Aorta (tissue), 5 donors: ENCODE measurements around the gene SNX24. TPM values are rescaled to one million over a fixed set of nuclear protein-coding genes. Genes with fewer than 3 reads are reported as not detected.

ENCODE experiments used
- ATAC-seq: fragments of 200-7000 bp; cut with Tn5 transposase; one replicate; pipeline ENCODE4 v1.9.1; 2022; ENCODE audit warnings: moderate library complexity; ENCODE audit not compliant: low FRiP score
- DNase-seq, 2 donors: peaks; one replicate each; pipeline ENCODE4 v3.0.0-alpha.2; 2020
- H3K27ac ChIP-seq, 2 donors: one replicate each; pipeline ENCODE4 v1.5.1; 2013; ENCODE audit warnings: low read length in 2 of 2, mild to moderate bottlenecking in 2 of 2, moderate library complexity in 2 of 2, control low read depth in 1 of 2, inconsistent platforms in 1 of 2, low read depth in 1 of 2
- H3K27me3 ChIP-seq, 2 donors: one replicate each; pipeline ENCODE4 v1.6.1; 2013; ENCODE audit warnings: control low read depth in 1 of 2, low read length in 1 of 2, mild to moderate bottlenecking in 1 of 2, moderate library complexity in 1 of 2; ENCODE audit not compliant: insufficient read depth in 2 of 2, control insufficient read depth in 1 of 2
- H3K36me3 ChIP-seq, 2 donors: one replicate each; pipeline ENCODE4 v1.6.1; 2013; ENCODE audit warnings: control low read depth in 1 of 2, low read length in 1 of 2, mild to moderate bottlenecking in 1 of 2; ENCODE audit not compliant: insufficient read depth in 2 of 2, control insufficient read depth in 1 of 2
- H3K4me1 ChIP-seq, 2 donors: one replicate each; pipeline ENCODE4 v1.6.1; 2013; ENCODE audit warnings: low read length in 2 of 2, control low read depth in 1 of 2, mild to moderate bottlenecking in 1 of 2, moderate library complexity in 1 of 2; ENCODE audit not compliant: insufficient read depth in 2 of 2, control insufficient read depth in 1 of 2
- H3K4me3 ChIP-seq, 2 donors: one replicate each; pipeline ENCODE4 v1.5.1; 2013; ENCODE audit warnings: low read length in 2 of 2, control low read depth in 1 of 2, mild to moderate bottlenecking in 1 of 2
- H3K9me3 ChIP-seq: one replicate; pipeline ENCODE4 v1.6.1; 2013; ENCODE audit warnings: mild to moderate bottlenecking, low read length; ENCODE audit not compliant: control insufficient read depth
- WGBS, 2 donors: extraction: QIAGEN DNeasy Blood & Tissue Kit; methylation state at CpG; one replicate each; pipeline ENCODE4 v1.1.7; 2013; 5-methylcytosine and 5-hydroxymethylcytosine counted together
- intact Hi-C, 2 donors: fragments of 100-400 bp; cut with DNase I; formaldehyde crosslinking; loops; one replicate each; pipeline versions ENCODE4 v1.14.2 to v1.15.0; 2022
- polyA plus RNA-seq, 2 donors: library from polyadenylated mRNA; stranded (reverse); fragments of 200-250 nt; gene quantifications; one replicate each; pipeline ENCODE4 v1.2.3, GENCODE V29; 2013
- total RNA-seq, 2 donors: library from RNA; stranded (reverse); fragmentation: NEBNext Ultra II Directional; extraction: Animal tissue kit (Norgen Biotek cat#: 25700); gene quantifications; one replicate each; pipeline ENCODE4 v1.2.1, GENCODE V29; 2021
- donor health status: healthy with polysubstance abuse.
- donor health status: Bipolar disorder and iron deficiency.
- donor health status: DM: no; HTN: no; CAD: no.
- donor health status: DM: no; HTN: no; CAD: no.
- donor health status: DM: yes; HTN: yes; CAD: no.

SNX24 gene
- total and polyA plus RNA-seq, 4 donors = 12.0 to 21.0 (median 16.9) TPM

DNA sequence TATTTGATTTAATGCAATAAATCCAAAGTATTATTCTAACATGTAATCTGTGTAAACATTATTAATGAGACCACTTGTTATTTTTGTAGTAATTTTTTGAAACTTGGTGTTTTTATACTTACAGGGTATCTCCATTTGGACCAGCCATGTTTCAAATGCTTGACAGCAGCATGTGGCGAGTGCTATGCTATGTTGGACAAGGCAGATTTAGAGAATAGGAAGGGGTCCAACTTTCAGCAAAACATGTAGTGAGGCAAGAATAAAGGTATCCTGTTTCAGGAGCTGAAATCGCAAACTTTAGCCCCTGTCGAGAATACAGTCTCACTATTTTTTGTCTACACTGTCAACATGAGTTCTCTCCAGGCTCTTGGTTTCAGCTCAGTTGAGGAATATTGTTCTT, 33.7 kb downstream of the SNX24 start:
- intact Hi-C loops = no loop called here
- H3K9me3 ChIP-seq = no peaks in the 10 kb centered on the region
- H3K27ac ChIP-seq = no peak overlapping the region
- H3K4me1 ChIP-seq = no peaks in the 10 kb centered on the region
- no peaks in the 10 kb centered on the region for H3K27me3 ChIP-seq
- H3K36me3 ChIP-seq = no peaks in the 10 kb centered on the region
- no peak for DNase-seq
- WGBS, 2 donors = 68 to 83% methylated on average over 3 of the region's 3 CpGs
- no peak for ATAC-seq
- no peak overlapping the region for H3K4me3 ChIP-seq

DNA sequence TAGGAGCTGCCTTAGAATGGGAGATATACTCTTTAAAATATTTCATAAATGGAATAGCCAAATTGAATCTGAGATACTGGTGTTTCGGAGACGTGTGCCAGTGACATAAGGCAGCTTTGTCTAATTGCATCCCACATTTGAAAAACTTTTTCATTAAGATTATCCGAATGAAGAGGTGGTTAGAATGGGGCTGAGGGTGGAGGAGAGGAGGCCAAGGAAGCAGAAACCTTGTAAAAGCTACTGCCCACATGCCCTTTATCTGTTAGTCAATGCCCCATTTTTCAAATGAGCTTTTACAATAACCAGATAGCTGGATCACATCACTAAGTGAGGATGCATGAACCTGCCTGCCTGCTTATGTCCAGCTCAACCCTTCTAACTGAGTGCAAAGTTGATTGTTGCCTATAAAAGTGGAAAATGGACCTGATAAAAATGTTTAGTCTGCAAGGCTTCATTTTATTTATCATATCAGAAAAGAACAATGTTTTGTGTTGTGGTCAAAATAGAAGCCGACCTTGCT, 34.8 kb downstream of the SNX24 start:
- intact Hi-C loops = no loop called here
- no peaks in the 10 kb centered on the region for H3K9me3 ChIP-seq
- DNase-seq (no peak), ATAC-seq (no peak)
- H3K27me3 ChIP-seq = no peaks in the 10 kb centered on the region
- H3K27ac ChIP-seq = no peak overlapping the region
- no peak overlapping the region for H3K4me3 ChIP-seq
- no peaks in the 10 kb centered on the region for H3K36me3 ChIP-seq
- 90 to 92% methylated on average over 4 of the region's 4 CpGs for WGBS, 2 donors
- H3K4me1 ChIP-seq = no peaks in the 10 kb centered on the region

DNA sequence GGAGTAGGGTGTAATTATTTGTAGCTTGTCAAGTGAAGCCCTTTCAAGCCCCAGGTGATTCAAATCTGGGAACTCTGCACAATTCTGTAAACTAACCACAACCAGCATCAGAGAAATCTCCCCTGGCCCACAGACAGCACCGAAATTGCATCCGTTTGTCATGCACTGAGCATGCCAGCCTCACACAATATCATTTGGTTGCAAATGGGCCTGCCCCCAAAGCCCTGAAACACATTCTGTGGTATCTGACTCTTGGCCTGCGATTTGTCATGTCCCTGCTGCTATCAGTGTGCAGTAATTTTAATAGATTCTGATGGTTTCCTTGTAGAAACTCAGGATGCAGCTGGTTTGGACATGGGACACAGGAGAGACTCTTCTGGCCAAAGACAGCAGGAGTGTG, 35.3 kb downstream of the SNX24 start:
- no peaks in the 10 kb centered on the region for H3K27me3 ChIP-seq
- intact Hi-C loops = no loop called here
- no peak overlapping the region for H3K27ac ChIP-seq
- no peak for ATAC-seq
- 71 to 81% methylated on average over 3 of the region's 3 CpGs for WGBS, 2 donors
- H3K9me3 ChIP-seq = no peaks in the 10 kb centered on the region
- no peak overlapping the region for H3K4me3 ChIP-seq
- no peak for DNase-seq
- no peaks in the 10 kb centered on the region for H3K4me1 ChIP-seq
- no peaks in the 10 kb centered on the region for H3K36me3 ChIP-seq

DNA sequence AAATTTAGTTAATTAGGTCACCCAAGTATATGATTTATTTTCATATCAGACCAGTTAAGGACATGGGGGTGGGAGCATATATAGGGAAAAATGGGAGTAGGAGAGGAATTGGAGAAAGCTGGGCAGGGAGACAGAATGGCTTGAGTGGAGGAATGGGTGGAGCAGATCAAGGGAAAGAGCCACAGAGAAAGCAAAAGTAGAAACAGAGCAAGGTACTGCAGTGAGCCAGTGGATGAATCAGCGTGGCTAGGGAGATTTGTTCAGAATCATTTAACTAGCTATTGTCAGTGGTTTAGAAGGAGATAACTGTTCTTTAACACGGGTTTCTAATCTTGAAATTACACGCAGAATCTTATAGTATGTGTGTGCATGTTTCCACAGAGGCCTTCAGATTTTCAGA, 37.4 kb downstream of the SNX24 start:
- Histone ChIP-seq H3K9me3 (no peaks in the 10 kb centered on the region), H3K27ac (no peak overlapping the region), H3K36me3 (no peaks in the 10 kb centered on the region), H3K4me1 (no peaks in the 10 kb centered on the region), H3K27me3 (no peaks in the 10 kb centered on the region), H3K4me3 (no peak overlapping the region)
- DNase-seq = no peak
- WGBS, 2 donors = 50 to 55% methylated on average over 3 of the region's 3 CpGs
- no peak for ATAC-seq
- intact Hi-C loops = no loop called here

DNA sequence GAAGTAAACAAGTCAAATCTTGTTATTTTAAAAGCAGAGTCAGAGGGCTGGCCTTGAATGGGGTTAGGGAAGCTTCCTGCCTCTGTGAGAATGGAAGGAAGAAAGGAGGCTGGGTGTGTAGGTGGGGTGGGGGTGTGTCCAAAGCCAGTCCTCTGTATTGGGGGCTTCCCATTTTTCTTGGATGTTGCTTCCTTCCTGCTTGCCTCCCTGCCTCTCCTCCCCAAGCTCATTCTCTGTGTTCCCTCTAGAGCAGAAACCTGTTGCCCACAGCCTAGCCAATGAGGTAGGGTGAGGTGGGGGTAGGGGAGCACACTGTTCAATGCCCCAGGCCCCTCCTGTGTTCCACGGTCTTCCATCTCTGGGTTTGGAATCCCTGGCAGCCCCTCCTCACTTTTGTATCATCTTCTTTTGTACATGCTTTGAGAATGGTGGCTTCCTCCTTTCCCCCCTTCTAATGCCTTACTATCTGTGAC, 39.7 kb downstream of the SNX24 start:
- Histone ChIP-seq H3K27ac (no peak overlapping the region), H3K9me3 (no peaks in the 10 kb centered on the region), H3K4me1 (no peaks in the 10 kb centered on the region), H3K27me3 (no peaks in the 10 kb centered on the region), H3K36me3 (no peaks in the 10 kb centered on the region), H3K4me3 (no peak overlapping the region)
- intact Hi-C loops = no loop called here
- ATAC-seq (no peak), DNase-seq (no peak)
- WGBS, 2 donors = 77% methylated on average over 1 of the region's 1 CpG

DNA sequence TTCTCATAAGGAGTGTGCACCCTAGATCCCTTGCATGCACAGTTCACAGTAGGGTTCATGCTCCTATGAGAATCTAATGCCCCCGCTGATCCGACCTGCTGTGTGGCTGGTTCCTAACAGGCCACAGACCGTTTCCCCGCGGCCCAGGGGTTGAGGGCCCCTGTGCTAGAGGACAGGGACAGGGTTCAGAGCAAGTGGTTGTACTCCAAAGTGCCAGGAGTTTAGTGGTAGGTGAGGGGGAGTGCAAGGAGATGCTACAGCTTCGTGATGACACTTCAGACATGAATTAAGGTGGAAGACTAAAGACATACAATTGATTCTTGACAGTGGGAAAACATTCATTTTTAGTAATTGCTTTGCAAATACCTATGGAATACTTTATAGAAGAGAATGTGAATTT, 40.5 kb downstream of the SNX24 start:
- H3K27me3 ChIP-seq = no peaks in the 10 kb centered on the region
- H3K9me3 ChIP-seq = no peaks in the 10 kb centered on the region
- H3K27ac ChIP-seq = no peak overlapping the region
- H3K36me3 ChIP-seq = no peaks in the 10 kb centered on the region
- no peaks in the 10 kb centered on the region for H3K4me1 ChIP-seq
- WGBS, 2 donors = 96% methylated on average over 6 of the region's 6 CpGs
- intact Hi-C loops = no loop called here
- H3K4me3 ChIP-seq = no peak overlapping the region
- ATAC-seq (no peak), DNase-seq (no peak)

DNA sequence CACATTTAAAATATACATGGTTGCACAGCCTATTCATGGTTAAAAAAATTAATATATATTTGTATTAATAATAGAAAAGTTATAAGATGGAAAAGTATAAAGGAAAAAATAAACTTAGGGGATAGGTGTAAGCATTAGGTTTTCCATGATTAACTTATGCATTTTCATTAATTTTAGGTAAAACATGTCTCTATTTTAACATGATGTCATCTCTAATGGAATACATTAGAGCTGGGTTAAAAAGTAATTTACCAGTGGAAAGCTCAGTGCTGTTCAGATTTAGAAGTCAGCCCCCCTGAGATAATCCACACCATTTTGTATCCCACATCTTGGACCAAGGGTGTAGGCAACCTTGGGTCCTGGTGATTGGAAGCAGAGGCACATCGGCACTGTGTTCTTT, 49.7 kb downstream of the SNX24 start:
- Histone ChIP-seq H3K27me3 (no peaks in the 10 kb centered on the region), H3K4me1 (no peaks in the 10 kb centered on the region), H3K36me3 (no peaks in the 10 kb centered on the region), H3K4me3 (no peak overlapping the region), H3K9me3 (no peaks in the 10 kb centered on the region), H3K27ac (no peak overlapping the region)
- intact Hi-C loops = loop anchor here (2.0 to 10.0 kb wide), 3 partner anchors 390 to 476 kb away; no protein-coding TSS in a partner anchor
- DNase-seq (no peak), ATAC-seq (no peak)
- 99 to 100% methylated on average over 1 of the region's 1 CpG for WGBS, 2 donors

DNA sequence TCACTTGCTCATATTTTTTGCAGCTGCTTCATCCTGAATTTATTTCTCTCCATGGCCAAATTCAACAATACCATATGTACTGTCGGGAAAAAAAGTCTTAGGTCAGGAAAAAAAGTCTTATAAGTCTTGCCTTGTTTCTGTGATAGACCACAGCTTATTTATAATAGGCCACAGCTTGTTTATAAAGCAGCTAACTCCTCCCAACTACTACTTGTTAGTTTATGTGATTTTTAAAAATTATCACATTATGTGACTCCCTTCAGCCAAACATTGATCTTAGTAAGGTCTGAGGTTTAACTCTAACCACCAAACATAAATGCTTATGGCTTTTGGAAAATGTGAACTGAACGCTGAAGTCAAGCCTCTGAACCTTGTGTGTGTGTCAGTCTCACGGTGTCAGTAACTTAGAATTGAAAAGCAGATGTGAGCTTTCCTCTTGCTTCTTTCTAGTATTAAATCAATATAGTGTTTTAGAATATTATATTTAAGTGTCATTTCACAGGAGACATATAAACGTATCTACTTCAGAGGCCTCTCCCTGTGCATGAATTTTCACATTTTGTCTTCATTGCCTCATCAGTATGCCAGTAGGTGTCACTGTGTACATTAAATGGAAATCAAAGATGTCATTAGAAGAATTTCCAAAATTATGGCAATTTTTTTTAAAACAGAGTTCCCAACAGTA, 51.3 kb downstream of the SNX24 start:
- Histone ChIP-seq H3K27me3 (no peaks in the 10 kb centered on the region), H3K9me3 (no peaks in the 10 kb centered on the region), H3K4me1 (no peaks in the 10 kb centered on the region), H3K4me3 (no peak overlapping the region), H3K27ac (no peak overlapping the region), H3K36me3 (no peaks in the 10 kb centered on the region)
- WGBS, 2 donors = 52 to 60% methylated on average over 4 of the region's 4 CpGs
- intact Hi-C loops = loop anchor here in 1 of 2 donors (5.0 to 10.0 kb wide), 2 partner anchors 392 to 471 kb away; no protein-coding TSS in a partner anchor
- DNase-seq (no peak), ATAC-seq (no peak)

DNA sequence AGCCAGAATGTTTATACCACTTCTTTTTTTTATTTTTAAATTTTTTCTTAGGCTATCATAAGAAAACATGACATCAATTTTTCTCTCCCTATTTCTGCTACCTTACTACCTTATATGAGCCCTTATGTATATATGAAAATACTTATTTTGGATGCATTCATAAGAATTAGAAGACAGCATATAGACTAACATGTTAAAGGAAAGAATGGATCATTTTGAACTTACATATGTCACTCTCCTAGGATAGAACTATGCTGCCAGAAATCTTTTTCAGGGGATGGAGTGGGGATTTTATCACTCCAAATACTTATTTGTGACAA, 51.8 kb downstream of the SNX24 start:
- DNase-seq (no peak), ATAC-seq (no peak)
- H3K27ac ChIP-seq = no peak overlapping the region
- H3K9me3 ChIP-seq = no peaks in the 10 kb centered on the region
- H3K4me1 ChIP-seq = no peaks in the 10 kb centered on the region
- no peaks in the 10 kb centered on the region for H3K36me3 ChIP-seq
- intact Hi-C loops = loop anchor here in 1 of 2 donors (5.0 to 10.0 kb wide), 2 partner anchors 392 to 470 kb away; no protein-coding TSS in a partner anchor
- H3K27me3 ChIP-seq = no peaks in the 10 kb centered on the region
- no peak overlapping the region for H3K4me3 ChIP-seq
